Medulla oblongata (tissue), 1 donor: ENCODE data around the gene HDLBP.
A peak's percentile ranks its signal among the peaks of the same experiment; 100 is the strongest.
"Not testable (repeated sequence)": the region's sequence is repeated elsewhere in the genome, so short reads cannot be mapped to it uniquely, and the experiment has no call there.

Source experiments
- DNase-seq: peaks from one replicate; pipeline ENCODE4 v3.0.0-alpha.2; 2015; ENCODE audit errors: extremely low spot score

HDLBP gene

GRCh38 chr2:241302759-241303651 lies 12.5 kb downstream of the HDLBP start:
- no peak for DNase-seq

DNA sequence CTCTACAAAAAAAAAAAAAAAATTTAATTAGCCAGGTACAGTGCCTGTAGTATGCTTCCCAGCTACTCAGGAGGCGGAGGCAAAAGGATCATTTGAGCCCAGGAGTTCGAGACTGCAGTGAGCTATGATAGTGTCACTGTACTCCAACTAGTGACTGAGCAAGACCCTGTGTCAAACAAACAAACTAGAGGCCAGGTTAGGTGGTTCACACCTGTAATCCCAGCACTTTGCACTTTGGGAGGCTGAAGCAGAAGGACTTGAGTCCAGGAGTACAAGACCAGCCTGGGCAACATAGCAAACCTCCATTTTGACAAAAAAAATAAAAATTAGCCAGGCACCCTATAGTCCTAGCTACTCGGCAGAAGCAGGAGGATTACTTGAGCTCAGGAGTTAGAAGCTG lies 13.4 kb downstream of the HDLBP start:
- no peak for DNase-seq

DNA sequence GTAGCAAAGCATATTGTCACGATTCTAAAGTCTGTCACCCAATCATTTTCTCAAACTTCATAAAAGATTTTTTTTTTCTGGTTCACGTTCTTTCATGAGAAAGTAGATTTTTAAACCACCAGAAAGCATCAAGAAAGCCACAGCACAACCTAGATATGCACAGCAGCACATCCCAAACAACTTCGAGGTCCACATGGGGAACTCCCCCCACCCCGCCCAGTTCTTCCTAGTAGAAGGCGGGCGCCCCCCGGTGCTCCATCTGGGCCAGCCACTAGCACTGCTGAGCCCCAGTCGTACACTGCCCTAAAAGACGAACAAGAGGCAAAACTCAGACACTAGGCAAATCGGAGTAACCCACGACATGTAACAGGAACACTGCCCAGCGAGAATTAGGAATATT lies 15.5 kb downstream of the HDLBP start:
- DNase-seq, result no peak

GRCh38 chr2:241298673-241299072 lies 16.8 kb downstream of the HDLBP start:
- no peak for DNase-seq

DNA sequence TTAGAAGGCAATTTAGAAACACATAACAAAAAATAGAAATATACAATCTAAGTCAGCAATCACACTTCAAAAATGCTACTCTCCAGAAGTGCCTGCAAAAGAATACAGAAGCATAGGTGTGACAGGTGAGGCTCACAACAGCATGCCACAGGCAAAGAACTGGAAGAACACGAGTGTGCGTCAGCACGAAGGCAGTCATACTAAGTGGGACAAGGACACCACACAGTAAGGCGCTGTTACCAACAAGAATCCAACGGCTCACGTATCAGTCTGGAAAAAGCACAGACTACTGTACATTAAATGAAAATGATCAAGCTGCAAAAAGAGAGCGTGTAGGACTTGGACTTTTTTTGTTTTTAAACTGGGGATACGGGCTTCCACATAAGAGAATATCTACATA lies 18.7 kb downstream of the HDLBP start:
- DNase-seq, result no peak

DNA sequence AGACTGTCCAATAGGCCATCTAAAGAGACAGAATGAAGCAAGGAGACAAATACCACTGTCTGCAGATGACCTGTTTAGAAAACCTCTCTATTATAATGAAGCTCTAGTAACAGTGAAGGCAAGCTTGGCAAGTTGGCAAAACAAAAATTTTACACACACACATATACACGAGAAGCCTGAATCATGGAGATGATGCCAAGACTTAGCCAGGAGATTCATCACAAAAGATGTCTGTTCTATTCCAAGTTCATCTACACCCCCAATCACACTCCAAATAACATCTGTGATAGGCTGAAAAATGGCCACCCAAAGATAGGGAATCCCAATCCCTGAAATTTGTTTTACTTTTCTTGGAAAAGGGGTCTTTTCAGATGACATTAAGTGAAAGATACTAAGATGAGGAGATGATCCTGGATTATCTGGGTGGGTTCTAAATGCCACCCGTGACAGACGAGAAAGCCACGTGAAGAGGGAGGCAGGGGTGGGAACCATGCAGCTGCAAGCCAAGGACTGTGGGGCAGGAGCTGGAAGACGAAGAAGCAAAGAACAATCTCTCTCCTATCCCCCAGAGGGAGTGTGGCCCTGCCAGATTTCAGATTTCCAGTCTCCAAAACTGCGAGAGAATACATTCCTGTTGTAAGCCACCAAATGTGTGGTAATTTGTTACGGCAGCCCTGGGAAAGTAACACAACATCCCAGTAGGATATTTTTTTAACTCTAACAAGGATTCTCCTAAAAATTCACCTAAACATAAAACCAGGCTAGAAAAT lies 20.0 kb downstream of the HDLBP start:
- no peak for DNase-seq

DNA sequence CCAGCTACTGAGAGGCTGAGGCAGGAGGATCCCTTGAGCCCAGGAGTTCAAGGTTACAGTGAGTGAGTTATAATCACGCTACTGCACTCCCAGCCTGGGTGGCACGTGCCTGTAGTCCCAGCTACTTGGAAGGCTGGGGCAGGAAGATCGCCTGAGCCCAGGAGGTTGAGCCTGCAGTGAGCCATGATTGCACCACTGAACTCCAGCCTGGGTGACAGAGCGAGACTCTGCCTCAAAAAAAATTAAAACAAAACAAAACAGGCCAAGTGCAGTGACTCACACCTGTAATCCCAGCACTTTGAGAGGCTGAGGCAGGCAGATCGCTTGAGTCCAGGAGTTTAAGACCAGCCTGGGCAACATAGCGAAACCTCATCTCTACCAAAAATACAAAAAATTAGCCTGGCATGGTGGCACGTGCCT lies 22.1 kb downstream of the HDLBP start:
- not testable (repeated sequence) for DNase-seq

DNA sequence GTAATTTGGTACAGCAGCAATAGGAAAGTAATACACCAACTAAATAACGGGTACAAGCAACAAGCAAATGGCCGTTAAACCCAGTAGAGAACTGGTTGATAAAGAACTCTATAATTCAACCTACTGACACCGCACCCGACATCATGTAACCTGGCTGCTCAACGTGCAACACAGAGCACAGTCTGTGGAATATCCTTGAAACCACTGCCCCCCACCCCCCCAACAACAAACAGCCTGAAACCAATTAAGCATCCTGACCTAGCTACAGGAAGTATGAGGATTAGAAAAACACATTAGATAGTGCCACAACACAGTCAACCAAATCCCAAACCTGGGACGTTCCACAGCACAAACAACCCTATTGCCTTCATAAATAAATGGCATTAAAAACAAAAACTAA lies 23.5 kb downstream of the HDLBP start:
- DNase-seq, result no peak

DNA sequence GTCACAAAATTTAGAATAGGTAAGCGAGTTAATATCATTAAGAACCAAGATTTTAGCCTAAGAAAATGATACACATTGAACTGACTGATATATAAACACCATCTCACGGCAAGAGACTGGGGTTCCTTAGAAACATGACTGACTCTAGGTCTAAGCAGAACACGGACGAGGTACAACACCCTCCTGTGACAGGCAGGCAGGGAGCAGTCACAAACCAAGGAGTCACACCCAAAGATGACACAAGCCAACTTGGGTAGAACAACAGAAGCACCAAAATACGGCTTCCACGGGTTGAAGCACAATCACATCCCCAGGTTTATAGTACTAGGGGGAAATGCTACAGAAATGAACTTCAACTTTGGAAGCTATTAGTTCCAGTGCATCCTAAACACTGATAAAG lies 24.3 kb downstream of the HDLBP start:
- DNase-seq, result no peak

- no peak for DNase-seq
Observed at GRCh38 chr2:241289597-241289996, 25.9 kb downstream of the HDLBP start.

DNA sequence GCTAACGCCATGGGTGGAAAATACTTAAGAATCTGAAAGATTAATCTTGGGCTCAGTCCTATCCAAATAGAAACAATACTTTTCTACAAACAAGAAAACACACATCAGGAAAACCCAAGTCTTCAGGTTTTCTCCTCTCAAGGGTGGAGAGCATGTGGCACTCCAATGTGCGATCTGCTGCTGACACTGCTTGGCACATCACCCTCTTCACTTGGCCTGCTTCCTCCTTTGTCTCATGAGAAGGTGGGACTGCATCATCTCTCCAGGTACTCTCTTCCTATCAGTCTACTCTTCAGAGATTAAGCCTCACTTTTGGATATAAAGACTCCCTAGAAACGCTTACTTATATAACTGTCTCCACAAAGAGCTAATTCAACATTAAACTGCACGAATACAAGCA lies 26.4 kb downstream of the HDLBP start:
- no peak for DNase-seq

DNA sequence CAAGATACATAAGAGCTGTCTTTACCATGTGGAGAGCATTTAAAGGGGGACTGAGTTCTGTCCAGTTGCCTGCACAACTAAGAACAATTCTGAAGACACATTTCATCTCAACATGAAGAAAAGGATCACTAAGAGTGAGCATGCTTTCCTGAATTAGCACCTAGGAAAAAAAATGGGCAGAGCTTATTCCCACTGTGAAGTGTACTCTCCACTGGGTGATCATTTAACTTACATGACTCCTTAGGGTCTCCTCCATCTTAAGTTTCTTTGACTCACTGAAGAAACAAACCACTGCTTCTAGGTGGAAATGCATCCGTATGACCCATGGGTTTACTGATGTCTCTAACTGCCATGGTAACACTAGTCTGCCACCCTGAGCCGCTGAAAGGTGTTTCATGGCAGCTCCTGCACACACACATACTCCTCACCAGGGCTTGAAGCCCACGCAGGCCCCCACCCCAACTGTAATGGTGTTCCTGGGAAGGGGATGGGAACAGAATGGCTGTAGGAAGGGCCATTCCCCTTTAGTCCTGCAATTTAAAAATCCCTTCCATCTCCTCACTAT lies 27.1 kb downstream of the HDLBP start:
- DNase-seq, result no peak

GRCh38 chr2:241286348-241287090 lies 29.0 kb downstream of the HDLBP start:
- no peak for DNase-seq

DNA sequence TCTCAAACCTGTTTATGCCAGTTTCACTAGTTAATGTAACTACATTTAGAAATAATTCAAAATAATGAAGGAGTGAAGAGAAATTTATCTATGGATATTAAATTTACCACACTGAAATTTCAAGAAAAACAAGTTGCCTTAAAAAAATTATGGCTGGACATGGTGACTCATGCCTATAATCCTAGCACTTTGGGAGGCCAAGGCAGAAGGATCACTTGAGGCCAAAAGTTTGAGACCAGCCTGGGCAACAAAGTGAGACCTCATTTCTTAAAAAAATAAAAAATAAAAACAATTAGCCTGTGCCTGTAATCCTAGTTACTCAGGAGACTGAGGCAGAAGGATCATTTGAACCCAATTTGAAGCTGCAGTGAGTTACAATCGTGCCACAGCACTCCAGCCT lies 29.9 kb downstream of the HDLBP start:
- no peak for DNase-seq

GRCh38 chr2:241282555-241282954 lies 32.9 kb downstream of the HDLBP start:
- DNase-seq, result peak; percentile 18

DNA sequence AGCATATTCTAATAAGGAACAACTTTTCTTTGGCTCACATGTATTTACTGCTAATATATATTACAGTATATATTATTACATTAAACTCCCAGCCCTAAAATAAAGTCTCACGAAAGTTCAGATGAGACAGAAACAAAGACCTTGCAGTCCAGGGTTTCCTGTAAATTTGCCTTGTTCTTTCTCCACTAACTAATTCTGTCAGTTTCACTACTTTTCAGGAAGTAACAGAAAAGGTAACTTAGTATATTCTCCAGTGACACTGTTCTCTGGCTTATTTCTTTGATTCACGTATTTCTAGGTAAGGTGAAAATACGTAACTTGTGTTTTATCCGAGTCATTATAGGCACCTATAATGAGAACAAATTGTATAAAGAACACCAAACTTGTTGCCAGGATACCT lies 35.2 kb downstream of the HDLBP start:
- no peak for DNase-seq

DNA sequence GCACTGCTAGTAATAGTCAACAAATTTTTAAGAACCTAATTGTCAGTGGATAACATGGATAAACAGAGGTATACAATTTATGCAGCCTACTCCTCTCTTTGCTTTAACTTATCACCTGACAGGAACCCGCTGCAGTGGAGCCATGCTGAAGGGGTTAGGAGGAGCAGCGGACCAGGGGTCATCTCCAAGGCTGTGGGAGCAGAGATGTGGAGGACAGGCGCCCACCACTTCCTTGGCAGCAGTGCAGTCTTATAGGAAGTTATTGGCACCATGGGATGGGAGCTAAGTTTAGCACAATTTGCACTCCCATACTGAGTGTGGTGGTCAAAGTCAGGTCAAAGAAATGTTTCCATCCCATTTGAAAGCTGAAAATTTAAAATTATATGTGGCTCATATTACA lies 35.6 kb downstream of the HDLBP start:
- no peak for DNase-seq

GRCh38 chr2:241279413-241279812 lies 36.1 kb downstream of the HDLBP start:
- no peak for DNase-seq

GRCh38 chr2:241278306-241278705 lies 37.2 kb downstream of the HDLBP start:
- DNase-seq, result not testable (repeated sequence)

GRCh38 chr2:241275910-241276309 lies 39.6 kb downstream of the HDLBP start:
- DNase-seq, result no peak

DNA sequence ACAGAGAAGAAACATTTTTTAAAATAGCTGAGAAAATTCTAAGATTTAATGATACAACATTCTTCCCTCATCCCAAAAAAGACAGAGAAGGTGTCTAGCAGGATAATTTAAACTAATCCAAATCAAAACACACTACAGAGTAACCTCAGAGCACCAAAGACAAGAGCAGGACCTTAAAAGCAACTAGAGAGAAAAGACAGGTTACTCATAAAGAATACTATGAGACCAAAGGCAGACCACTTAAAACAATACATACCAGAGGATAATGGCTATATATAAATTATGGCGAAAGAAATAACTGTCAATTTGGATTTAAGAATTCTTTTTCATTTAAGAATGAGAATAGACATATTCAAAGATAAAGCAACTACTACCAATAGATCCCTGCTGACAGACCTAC lies 40.0 kb downstream of the HDLBP start:
- no peak for DNase-seq

GRCh38 chr2:241274127-241274526 lies 41.3 kb downstream of the HDLBP start:
- no peak for DNase-seq
